Right atrium auricular region (tissue), 2 donors: ENCODE measurements around the gene NRP1. TPM values are rescaled to one million over a fixed set of nuclear protein-coding genes. Genes with fewer than 3 reads are reported as not detected.

ENCODE experiments used
- DNase-seq: peaks from one replicate; pipeline ENCODE4 v3.0.0-alpha.2; 2019; ENCODE audit warnings: low spot score
- H3K27ac ChIP-seq, 2 donors: fragments of 200-600 bp; sonication (generic); 1 replicate in 1 of 2; 2 replicates in 1 of 2; pipeline ENCODE4 v1.5.1; 2016 to 2019
- H3K27me3 ChIP-seq, 2 donors: fragments of 200-600 bp; sonication (generic); one replicate each; pipeline versions ENCODE4 v1.5.1 to v1.6.0; 2017 to 2019
- H3K36me3 ChIP-seq: fragments of 200-600 bp; sonication (generic); one replicate; pipeline ENCODE4 v1.5.1; 2016
- H3K4me1 ChIP-seq, 2 donors: fragments of 200-600 bp; sonication (generic); one replicate each; pipeline versions ENCODE4 v1.5.1 to v1.6.0; 2017 to 2019
- H3K4me3 ChIP-seq, 2 donors: fragments of 200-600 bp; sonication (generic); 1 replicate in 1 of 2; 2 replicates in 1 of 2; pipeline ENCODE4 v1.5.1; 2017 to 2019; ENCODE audit warnings: mild to moderate bottlenecking in 1 of 2, moderate library complexity in 1 of 2
- H3K9me3 ChIP-seq, 2 donors: fragments of 200-600 bp; sonication (generic); one replicate each; pipeline ENCODE4 v1.5.1; 2019
- CTCF ChIP-seq, 2 donors: fragments of 200-600 bp; sonication (generic); IDR thresholded peaks; one replicate each; pipeline ENCODE4 v1.5.1; 2019; ENCODE audit warnings: antibody characterized with exemption in 2 of 2
- total RNA-seq, 2 donors: library from RNA; depleted of rRNA; stranded (reverse); fragments of >200 nt; gene quantifications; one replicate each; pipeline ENCODE4 v1.1.0, GENCODE V29; 2016

Gene NRP1
- total RNA-seq, 2 donors from 2014 or later, result 54.6 to 83.1 TPM

GRCh38 chr10:33365871-33366411, 31.5 kb upstream of the NRP1 start:
- Histone ChIP-seq H3K4me1 (no peaks in the 10 kb centered on the region), H3K27me3 (no peaks in the 10 kb centered on the region), H3K36me3 (no peaks in the 10 kb centered on the region), H3K4me3 (no peak overlapping the region), H3K27ac (no peak overlapping the region), H3K9me3 (peaks cover 0 to 10% of the 10 kb centered on the region in 2 donors)
- DNase-seq, result no peak
- TF ChIP-seq CTCF (IDR thresholded peaks at IDR 0.05), result no peak

- TF ChIP-seq CTCF (IDR thresholded peaks at IDR 0.05), result no peak
- H3K36me3 ChIP-seq, result no peaks in the 10 kb centered on the region
- H3K4me3 ChIP-seq, result no peak overlapping the region
- H3K4me1 ChIP-seq, result no peaks in the 10 kb centered on the region
- H3K27ac ChIP-seq, result no peak overlapping the region
- H3K27me3 ChIP-seq, result no peaks in the 10 kb centered on the region
- no peak for DNase-seq
- H3K9me3 ChIP-seq, result peaks cover 0 to 10% of the 10 kb centered on the region in 2 donors
These were observed 30.8 kb upstream of the NRP1 start for GRCh38 chr10:33365301-33365700.

GRCh38 chr10:33363106-33363505, 28.6 kb upstream of the NRP1 start:
- TF ChIP-seq CTCF (IDR thresholded peaks at IDR 0.05), result no peak
- Histone ChIP-seq H3K9me3 (peaks cover 0 to 10% of the 10 kb centered on the region in 2 donors), H3K36me3 (no peaks in the 10 kb centered on the region), H3K4me3 (no peak overlapping the region), H3K4me1 (no peaks in the 10 kb centered on the region), H3K27me3 (no peaks in the 10 kb centered on the region), H3K27ac (no peak overlapping the region)
- DNase-seq, result no peak

- TF ChIP-seq CTCF (IDR thresholded peaks at IDR 0.05), result no peak
- no peak overlapping the region for H3K4me3 ChIP-seq
- no peaks in the 10 kb centered on the region for H3K4me1 ChIP-seq
- H3K9me3 ChIP-seq, result no peaks in the 10 kb centered on the region
- H3K27ac ChIP-seq, result no peak overlapping the region
- H3K27me3 ChIP-seq, result no peaks in the 10 kb centered on the region
- H3K36me3 ChIP-seq, result no peaks in the 10 kb centered on the region
- DNase-seq, result no peak
These were observed 23.5 kb upstream of the NRP1 start for GRCh38 chr10:33358016-33358415.

- no peaks in the 10 kb centered on the region for H3K9me3 ChIP-seq
- H3K27ac ChIP-seq, result no peak overlapping the region
- no peaks in the 10 kb centered on the region for H3K36me3 ChIP-seq
- DNase-seq, result no peak
- TF ChIP-seq CTCF (IDR thresholded peaks at IDR 0.05), result no peak
- H3K4me3 ChIP-seq, result no peak overlapping the region
- H3K4me1 ChIP-seq, result no peaks in the 10 kb centered on the region
- no peaks in the 10 kb centered on the region for H3K27me3 ChIP-seq
These were observed 20.8 kb upstream of the NRP1 start for GRCh38 chr10:33355274-33355673.

GRCh38 chr10:33353853-33354252, 19.4 kb upstream of the NRP1 start:
- Histone ChIP-seq H3K4me3 (no peak overlapping the region), H3K9me3 (no peaks in the 10 kb centered on the region), H3K27ac (no peak overlapping the region), H3K27me3 (no peaks in the 10 kb centered on the region), H3K4me1 (no peaks in the 10 kb centered on the region), H3K36me3 (no peaks in the 10 kb centered on the region)
- no peak for TF ChIP-seq CTCF (IDR thresholded peaks at IDR 0.05)
- no peak for DNase-seq
